GM19240 (cell line): Measurements from ENCODE around the gene PCDHA8.
"Not testable (repeated sequence)": the region's sequence is repeated elsewhere in the genome, so short reads cannot be mapped to it uniquely, and the experiment has no call there.

ENCODE experiments used
- DNase-seq: peaks from one replicate; pipeline ENCODE4 v3.0.0; 2011; ENCODE audit warnings: low spot score; ENCODE audit not compliant: insufficient read length

The PCDHA8 gene

DNA sequence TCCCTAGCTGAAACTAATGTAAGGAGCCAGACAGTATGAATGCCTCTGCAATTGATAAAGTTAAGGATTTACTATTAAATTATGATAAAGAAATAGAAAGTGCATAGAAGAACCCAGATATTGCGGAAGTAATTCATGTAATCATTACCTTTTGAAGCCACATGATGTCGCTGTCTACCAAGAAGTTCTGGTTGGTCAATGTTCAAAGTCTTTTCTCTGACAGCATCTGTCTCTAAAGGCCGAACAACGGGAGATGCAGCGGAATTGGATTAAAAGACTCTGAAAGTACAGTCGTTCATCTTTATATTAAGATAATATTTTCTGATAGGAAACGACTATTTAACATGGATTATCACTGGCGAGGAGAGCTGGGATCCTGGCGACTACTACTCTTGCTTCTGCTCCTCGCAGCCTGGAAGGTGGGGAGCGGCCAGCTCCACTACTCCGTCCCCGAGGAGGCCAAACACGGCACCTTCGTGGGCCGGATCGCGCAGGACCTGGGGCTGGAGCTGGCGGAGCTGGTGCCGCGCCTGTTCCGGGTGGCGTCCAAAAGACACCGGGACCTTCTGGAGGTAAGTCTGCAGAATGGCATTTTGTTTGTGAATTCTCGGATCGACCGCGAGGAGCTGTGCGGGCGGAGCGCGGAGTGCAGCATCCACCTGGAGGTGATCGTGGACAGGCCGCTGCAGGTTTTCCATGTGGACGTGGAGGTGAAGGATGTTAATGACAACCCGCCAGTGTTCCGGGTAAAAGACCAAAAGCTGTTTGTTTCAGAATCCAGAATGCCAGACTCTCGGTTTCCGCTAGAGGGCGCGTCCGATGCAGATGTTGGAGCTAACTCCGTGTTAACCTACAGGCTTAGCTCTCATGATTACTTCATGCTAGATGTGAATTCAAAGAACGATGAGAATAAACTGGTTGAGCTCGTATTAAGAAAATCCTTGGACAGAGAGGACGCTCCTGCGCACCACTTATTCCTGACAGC, at the start of gene PCDHA8:
Gene PCDHA8, plus strand, starts transcription at position 210 of the 985 bp plus-strand sequence. Its CDS starts 135 bp downstream, at position 345.
- DNase-seq: no peak

DNA sequence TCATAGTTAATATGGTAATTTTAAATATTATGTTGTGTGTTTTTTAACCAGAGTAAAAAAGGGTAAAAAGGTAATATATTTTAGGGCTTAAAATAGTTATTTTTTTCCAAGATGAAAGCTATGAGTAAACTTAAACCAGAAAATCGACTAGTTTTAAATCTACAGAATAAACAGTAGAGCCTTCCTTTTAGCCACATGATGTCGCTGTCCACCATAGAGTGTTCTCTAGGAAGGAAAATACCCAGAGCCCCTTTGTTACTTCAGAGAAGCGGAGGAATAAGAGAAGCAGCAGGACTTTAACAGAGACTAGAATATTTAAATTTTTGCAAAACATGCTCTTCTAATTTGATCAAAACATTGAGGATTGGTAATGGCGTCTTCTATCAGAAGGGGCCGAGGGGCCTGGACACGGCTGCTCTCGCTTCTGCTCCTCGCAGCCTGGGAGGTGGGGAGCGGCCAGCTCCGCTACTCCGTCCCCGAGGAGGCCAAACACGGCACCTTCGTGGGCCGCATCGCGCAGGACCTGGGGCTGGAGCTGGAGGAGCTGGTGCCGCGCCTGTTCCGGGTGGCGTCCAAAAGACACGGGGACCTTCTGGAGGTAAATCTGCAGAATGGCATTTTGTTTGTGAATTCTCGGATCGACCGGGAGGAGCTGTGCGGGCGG, 46.3 kb upstream of the PCDHA8 start, which contains the start of gene PCDHA2:
Gene PCDHA2, plus strand, starts transcription at position 258 of the 664 bp plus-strand sequence.
- no peak for DNase-seq

GRCh38 chr5:140795259-140795641, 45.7 kb upstream of the PCDHA8 start:
- no peak for DNase-seq

GRCh38 chr5:140796072-140796717, 44.8 kb upstream of the PCDHA8 start:
- DNase-seq: not testable (repeated sequence)

DNA sequence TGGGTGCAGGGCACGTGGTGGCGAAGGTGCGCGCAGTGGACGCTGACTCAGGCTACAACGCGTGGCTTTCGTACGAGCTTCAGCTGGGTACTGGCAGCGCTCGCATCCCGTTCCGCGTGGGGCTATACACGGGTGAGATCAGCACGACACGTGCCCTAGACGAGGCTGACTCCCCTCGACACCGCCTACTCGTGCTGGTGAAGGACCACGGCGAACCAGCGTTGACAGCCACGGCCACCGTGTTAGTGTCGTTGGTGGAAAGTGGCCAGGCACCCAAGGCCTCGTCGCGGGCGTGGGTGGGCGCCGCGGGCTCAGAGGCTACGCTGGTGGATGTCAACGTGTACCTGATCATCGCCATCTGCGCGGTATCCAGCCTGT, 44.3 kb upstream of the PCDHA8 start:
- no peak for DNase-seq

- DNase-seq: no peak
Measured at GRCh38 chr5:140800816-140801493, 40.0 kb upstream of the PCDHA8 start, which contains the start of gene PCDHA3. TSS of gene PCDHA3 (plus strand) at chr5:140801057.

- no peak for DNase-seq
Measured at GRCh38 chr5:140801494-140801841, 39.5 kb upstream of the PCDHA8 start.

DNA sequence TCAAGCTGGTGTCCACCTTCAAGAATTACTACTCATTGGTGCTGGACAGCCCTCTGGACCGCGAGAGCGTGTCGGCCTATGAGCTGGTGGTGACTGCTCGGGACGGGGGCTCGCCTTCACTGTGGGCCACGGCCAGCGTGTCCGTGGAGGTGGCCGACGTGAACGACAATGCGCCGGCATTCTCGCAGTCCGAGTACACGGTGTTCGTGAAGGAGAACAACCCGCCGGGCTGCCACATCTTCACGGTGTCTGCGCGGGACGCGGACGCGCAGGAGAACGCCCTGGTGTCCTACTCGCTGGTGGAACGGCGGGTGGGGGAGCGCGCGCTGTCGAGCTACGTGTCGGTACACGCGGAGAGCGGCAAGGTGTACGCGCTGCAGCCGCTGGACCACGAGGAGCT, 38.6 kb upstream of the PCDHA8 start:
- DNase-seq: not testable (repeated sequence)

DNA sequence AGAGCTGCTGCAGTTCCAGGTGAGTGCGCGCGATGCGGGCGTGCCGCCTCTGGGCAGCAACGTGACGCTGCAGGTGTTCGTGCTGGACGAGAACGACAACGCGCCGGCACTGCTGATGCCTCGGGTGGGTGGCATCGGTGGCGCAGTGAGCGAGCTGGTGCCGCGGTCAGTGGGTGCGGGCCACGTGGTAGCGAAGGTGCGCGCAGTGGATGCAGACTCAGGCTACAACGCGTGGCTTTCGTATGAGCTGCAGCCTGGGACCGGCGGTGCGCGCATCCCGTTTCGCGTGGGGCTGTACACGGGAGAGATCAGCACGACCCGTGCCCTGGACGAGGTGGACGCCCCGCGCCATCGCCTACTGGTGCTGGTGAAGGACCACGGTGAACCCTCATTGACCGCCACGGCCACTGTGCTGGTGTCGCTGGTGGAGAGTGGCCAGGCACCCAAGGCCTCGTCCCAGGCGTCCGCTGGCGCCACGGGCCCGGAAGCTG, 38.2 kb upstream of the PCDHA8 start:
- no peak for DNase-seq

DNA sequence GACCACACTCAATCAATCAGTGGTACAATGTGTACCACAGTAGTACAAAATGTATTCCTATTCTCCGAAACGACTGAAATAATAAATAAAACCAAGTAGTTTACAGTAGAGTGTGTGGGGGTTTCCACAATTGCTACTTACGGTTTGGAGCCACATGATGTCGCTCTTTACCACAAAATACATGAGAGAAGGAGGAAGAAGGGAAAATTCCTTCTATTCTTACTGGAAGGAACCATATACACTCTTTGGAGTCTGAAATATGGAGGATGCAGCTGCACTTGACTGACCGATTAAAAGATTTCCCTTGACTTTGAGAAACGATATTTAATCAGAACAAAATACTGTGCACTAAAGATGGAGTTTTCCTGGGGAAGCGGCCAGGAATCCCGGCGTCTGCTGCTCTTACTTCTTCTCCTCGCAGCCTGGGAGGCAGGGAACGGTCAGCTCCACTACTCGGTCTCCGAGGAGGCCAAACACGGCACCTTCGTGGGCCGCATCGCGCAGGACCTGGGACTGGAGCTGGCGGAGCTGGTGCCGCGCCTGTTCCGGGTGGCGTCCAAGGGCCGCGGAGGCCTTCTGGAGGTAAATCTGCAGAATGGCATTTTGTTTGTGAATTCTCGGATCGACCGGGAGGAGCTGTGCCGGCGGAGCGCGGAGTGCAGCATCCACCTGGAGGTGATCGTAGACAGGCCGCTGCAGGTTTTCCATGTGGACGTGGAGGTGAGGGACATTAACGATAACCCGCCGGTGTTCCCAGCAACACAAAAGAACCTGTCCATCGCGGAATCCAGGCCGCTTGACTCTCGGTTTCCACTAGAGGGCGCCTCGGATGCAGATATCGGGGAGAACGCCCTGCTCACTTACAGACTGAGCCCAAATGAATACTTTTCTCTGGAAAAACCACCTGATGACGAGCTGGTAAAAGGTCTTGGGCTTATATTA, 33.9 kb upstream of the PCDHA8 start, which contains the start of gene PCDHA4:
Gene PCDHA4, plus strand, starts transcription at position 235 of the 942 bp plus-strand sequence.
- no peak for DNase-seq

- DNase-seq: not testable (repeated sequence)
Measured at GRCh38 chr5:140808241-140808888, 32.6 kb upstream of the PCDHA8 start.

- DNase-seq: no peak
Measured at GRCh38 chr5:140808889-140809291, 32.1 kb upstream of the PCDHA8 start.

- no peak for DNase-seq
Measured at GRCh38 chr5:140821375-140822280, 19.4 kb upstream of the PCDHA8 start, which contains the start of gene PCDHA5. TSS of gene PCDHA5 (plus strand) at chr5:140821613.

GRCh38 chr5:140822281-140822629, 18.7 kb upstream of the PCDHA8 start:
- DNase-seq: no peak

DNA sequence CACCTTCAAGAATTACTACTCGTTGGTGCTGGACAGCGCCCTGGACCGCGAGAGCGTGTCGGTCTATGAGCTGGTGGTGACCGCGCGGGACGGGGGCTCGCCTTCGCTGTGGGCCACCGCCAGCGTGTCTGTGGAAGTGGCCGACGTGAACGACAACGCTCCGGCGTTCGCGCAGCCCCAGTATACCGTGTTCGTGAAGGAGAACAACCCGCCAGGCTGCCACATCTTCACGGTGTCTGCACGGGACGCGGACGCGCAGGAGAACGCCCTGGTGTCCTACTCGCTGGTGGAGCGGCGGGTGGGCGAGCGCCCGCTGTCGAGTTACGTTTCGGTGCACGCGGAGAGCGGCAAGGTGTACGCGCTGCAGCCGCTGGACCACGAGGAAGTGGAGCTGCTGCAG, 18.0 kb upstream of the PCDHA8 start:
- not testable (repeated sequence) for DNase-seq

- no peak for DNase-seq
Measured at GRCh38 chr5:140823475-140823874, 17.5 kb upstream of the PCDHA8 start.

GRCh38 chr5:140827704-140828361, 13.2 kb upstream of the PCDHA8 start, which contains the start of gene PCDHA6:
TSS of gene PCDHA6 (plus strand) at chr5:140827960. CDS start at chr5:140828092, 132 bp downstream.
- DNase-seq: no peak

DNA sequence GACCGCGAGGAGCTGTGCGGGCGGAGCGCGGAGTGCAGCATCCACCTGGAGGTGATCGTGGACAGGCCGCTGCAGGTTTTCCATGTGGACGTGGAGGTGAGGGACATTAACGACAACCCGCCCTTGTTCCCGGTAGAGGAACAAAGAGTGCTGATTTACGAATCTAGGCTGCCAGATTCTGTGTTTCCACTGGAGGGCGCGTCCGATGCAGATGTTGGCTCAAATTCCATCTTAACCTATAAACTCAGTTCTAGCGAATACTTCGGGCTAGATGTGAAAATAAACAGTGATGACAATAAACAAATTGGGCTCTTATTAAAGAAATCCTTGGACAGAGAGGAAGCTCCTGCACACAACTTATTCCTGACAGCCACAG, 12.6 kb upstream of the PCDHA8 start:
- DNase-seq: no peak
